GM12875 (cell line): ENCODE data around the gene METTL17.

Experiments used
- H3K4me3 ChIP-seq: one replicate; pipeline ENCODE4 v1.5.1; 2011; ENCODE audit warnings: low read depth, low read length, control low read depth
- TF ChIP-seq, protein P1 (sequence below): IDR thresholded peaks from 2 replicates; pipeline ENCODE4 v1.5.1; 2011; ENCODE audit warnings: low read depth, mild to moderate bottlenecking, control low read depth, inconsistent platforms, low read length, moderate library complexity, borderline replicate concordance; ENCODE audit not compliant: insufficient read depth

METTL17 gene

DNA sequence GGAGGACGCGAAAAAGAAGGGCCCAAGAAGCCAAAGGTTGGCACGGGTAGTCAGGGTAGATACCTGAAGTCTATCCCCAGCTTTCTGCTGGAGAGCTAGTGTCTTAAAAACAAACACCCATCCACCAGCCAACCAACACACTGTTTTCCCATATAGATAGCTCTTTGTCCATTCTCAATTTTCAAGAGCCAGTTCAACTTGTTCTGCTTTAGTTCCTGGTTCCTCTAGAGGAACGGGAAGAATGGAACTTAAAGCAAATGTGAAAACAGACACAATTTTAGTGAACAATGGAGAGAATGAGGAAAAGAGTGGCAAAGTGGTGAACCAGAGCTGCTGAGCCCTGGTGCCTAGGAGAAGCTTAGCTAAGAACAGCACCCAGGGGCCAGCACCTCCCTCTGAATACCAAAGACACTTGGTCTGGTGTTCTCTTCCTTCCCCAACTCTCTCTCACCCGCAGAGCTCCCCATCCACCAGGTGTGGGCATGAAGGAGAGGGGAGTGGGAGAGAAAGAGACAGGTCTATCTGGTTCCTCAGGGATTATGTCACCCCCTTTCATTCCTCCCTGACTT is 31.3 kb downstream of the METTL17 start:
- TF ChIP-seq, protein P1, sequence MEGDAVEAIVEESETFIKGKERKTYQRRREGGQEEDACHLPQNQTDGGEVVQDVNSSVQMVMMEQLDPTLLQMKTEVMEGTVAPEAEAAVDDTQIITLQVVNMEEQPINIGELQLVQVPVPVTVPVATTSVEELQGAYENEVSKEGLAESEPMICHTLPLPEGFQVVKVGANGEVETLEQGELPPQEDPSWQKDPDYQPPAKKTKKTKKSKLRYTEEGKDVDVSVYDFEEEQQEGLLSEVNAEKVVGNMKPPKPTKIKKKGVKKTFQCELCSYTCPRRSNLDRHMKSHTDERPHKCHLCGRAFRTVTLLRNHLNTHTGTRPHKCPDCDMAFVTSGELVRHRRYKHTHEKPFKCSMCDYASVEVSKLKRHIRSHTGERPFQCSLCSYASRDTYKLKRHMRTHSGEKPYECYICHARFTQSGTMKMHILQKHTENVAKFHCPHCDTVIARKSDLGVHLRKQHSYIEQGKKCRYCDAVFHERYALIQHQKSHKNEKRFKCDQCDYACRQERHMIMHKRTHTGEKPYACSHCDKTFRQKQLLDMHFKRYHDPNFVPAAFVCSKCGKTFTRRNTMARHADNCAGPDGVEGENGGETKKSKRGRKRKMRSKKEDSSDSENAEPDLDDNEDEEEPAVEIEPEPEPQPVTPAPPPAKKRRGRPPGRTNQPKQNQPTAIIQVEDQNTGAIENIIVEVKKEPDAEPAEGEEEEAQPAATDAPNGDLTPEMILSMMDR = no peak
- H3K4me3 ChIP-seq = no peak overlapping the region

DNA sequence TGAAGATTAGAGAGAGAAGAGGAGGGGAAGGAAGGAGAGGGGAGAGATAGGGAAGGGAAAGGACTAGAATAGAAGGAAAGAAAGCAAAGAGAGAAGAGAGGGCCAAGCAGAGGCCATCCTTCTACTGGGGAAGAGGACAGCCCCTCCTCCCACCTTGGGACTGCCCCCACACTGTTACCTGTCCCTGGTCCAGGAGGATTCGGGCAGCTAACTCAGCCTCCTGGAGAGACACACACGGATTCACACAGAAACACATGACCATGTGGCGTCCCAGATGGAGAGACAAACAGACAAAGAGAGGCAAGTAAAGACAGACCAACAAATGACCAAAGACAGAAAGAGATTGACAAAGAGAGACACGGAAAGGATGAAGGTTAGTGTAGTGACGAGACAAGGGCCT is 32.9 kb downstream of the METTL17 start:
- H3K4me3 ChIP-seq = no peak overlapping the region
- TF ChIP-seq, protein P1 = no peak

DNA sequence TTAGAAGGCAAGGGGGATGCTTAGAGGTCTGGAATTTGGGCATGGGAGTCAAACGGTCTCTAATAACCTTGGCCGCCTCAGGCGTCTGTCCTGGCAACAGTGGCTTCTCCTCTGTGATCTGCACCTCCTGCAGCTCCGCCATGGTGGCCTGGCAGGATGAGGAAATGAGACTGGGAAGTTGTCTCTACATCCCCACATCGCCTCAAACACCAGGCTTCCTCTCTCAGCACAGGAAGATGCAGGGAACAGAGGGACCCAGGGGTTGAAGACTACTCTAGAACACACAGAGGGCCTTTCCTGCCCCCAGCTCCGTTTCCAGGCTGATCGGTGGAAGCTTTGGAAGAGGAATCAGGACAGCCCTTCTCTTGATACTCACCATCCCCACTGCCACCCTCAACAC is 33.4 kb downstream of the METTL17 start:
- TF ChIP-seq, protein P1 = no peak
- no peak overlapping the region for H3K4me3 ChIP-seq

DNA sequence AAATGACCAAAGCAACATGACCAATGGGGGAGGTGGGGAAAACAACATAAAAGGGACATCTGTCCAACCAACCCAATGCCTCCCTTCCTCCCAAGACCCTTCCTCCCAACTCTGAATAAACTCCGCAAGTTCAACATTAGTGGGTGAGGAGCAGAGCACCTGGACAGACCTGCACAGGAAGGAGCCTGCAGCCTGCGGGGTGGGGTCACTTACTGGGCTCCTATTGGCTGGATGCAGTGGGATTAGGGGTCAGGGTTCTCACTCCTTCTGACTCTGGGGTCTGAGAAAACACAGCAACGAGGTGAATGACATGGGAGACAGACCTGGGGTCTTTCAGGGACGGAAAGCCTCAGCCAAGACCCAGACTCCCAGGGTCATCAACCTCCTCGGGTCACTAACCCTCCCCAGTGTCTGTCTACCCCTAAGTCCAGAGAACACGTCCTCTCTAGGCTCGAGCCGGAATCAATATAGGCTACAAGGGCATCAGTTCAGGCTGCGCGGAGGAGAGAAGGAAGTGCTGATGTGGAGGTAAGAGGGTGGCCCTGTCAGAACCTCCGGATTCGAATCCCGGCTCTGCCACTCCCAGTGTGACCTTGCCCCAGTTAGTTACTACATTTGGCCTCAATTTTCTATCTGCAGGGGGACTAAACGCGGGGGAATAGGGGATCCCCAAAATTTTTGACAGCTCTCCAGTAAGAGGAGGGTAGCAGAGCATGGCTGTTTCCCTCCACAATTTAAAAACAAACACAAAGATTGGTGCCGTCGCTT is 34.2 kb downstream of the METTL17 start:
- no peak overlapping the region for H3K4me3 ChIP-seq

DNA sequence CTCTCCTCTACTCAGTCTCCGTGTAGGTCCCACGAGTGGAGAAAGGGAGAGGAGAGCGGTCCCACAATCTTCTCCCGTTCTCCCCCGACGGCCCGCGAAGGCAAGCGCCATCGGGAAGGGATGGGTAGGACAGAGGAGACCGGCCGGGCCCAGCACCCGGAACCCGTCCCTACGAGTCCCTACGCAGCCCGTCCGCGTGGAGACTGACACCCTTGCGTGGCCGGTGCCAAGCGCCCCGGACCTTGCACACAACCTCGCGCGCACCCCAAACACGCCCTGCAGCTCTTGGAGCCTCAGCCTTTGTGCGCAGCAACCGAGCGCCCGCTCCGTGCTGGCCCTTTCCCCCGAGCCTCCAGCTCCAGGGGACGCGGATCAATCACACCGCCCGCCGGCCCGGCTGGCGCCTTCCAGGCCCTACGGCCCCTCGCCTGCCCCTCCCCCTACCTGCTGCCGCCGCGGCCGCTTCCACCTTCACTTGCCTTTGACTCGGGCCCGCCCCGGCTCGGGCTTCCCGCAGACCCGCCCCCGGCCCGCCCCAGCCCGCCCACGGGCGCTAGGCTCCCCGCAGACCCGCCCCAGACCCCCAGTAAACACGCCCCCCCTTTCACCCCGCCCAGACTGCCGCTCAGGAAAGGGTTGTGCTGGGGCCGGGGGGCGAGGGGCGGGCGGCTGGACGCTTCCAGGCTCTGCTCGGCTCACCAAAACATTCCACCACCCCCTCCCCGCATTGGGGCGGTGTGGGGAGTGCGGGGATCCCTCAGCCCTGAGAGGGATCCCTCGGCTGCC is 35.0 kb downstream of the METTL17 start, which contains the start of gene NDRG2:
Gene NDRG2 (minus strand): TSS at position 477 of the 786 bp plus-strand sequence. CDS start 1,746 bp downstream, outside the sequence.
- no peak within 1 kb of the TSS for H3K4me3 ChIP-seq
- TF ChIP-seq, protein P1 = no peak

More for the DNA sequence above, 34.2 kb downstream of the METTL17 start:
- TF ChIP-seq, protein P1 = no peak

DNA sequence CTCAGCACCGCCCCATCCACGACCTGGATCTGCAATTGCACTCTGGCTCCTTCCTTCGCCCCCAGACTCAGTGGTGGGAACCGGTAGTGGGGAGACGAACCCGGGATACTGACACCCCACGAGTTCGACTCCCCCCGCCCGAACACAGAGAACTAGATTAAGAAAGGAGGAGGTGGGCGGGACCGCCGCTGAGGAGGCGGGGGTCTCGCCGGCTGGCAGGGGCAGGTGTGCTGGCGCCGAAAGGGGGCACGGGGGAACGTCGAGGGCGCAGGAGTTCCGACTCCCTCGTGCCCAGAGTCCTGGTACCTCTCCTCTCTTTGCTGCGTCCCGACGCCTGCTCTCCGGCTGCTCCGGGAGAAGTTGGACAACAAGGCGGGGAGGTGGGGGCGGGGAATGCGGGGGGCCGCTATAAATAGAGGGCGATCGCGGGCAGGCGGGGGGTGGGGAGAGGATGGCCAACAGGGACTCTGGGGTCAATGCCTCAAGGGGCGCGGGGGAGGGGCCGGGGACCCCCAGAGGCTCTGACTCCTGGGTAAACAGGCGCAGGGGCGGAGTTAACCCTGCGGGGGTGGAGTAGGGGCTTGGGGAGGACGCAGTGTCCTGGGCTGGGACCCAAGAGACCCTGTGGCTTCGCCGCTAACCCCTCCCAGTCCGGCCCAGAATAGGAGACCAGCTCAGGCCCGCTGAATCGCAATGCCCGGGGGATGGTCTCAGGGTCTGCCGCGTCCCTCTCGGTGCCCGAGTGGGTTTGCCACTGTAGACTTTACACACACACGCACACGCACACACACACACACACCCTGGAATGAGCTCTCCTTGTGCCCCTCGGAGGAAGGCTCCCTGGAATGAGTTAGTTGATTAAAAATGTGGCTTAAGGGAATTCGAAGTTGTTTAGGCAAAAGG is 35.8 kb downstream of the METTL17 start:
- TF ChIP-seq, protein P1 = no peak
- no peak overlapping the region for H3K4me3 ChIP-seq
